GM12873 (cell line): ENCODE data around the gene IL1R1.

Experiments
- CTCF ChIP-seq: IDR thresholded peaks from 2 replicates; pipeline ENCODE4 v1.5.1; 2012; ENCODE audit warnings: low read depth, mild to moderate bottlenecking, moderate library complexity, low read length, control low read depth; ENCODE audit not compliant: insufficient read depth; ENCODE audit errors: missing control alignments

The IL1R1 gene

GRCh38 chr2:102126660-102127059 is 15.9 kb upstream of the IL1R1 start:
- TF ChIP-seq CTCF = no peak

GRCh38 chr2:102129082-102129481 is 13.5 kb upstream of the IL1R1 start:
- no peak for TF ChIP-seq CTCF

- TF ChIP-seq CTCF = no peak
These were observed 12.4 kb upstream of the IL1R1 start for GRCh38 chr2:102129951-102130646.

GRCh38 chr2:102130647-102130991 is 11.9 kb upstream of the IL1R1 start:
- TF ChIP-seq CTCF = no peak

GRCh38 chr2:102131564-102131963 is 11.0 kb upstream of the IL1R1 start:
- no peak for TF ChIP-seq CTCF

- TF ChIP-seq CTCF = no peak
These were observed 5.4 kb upstream of the IL1R1 start for GRCh38 chr2:102137138-102137537.

GRCh38 chr2:102138331-102138730 is 4.2 kb upstream of the IL1R1 start:
- no peak for TF ChIP-seq CTCF

GRCh38 chr2:102139851-102140250 is 2.7 kb upstream of the IL1R1 start:
- TF ChIP-seq CTCF = no peak
